Activated naive CD4-positive, alpha-beta T cell treated with anti-CD3 and anti-CD28 coated beads, Interleukin-2, amount 50 U/mL, for 24 hours (primary cell): ENCODE results near the gene HECTD3.
"Not testable (repeated sequence)": the region's sequence is repeated elsewhere in the genome, so short reads cannot be mapped to it uniquely, and the experiment has no call there.

Experiments
- H3K27ac Mint-ChIP-seq: one replicate; pipeline ENCODE4 v1.8.0; 2021; ENCODE audit warnings: mild to moderate bottlenecking, mixed read lengths
- H3K27me3 Mint-ChIP-seq: one replicate; pipeline ENCODE4 v1.8.0; 2021; ENCODE audit warnings: mixed read lengths
- H3K36me3 Mint-ChIP-seq: one replicate; pipeline ENCODE4 v1.8.0; 2021; ENCODE audit warnings: mixed read lengths
- H3K4me1 Mint-ChIP-seq: one replicate; pipeline ENCODE4 v1.8.0; 2021; ENCODE audit warnings: mixed read lengths
- H3K4me3 Mint-ChIP-seq: one replicate; pipeline ENCODE4 v1.8.0; 2021; ENCODE audit warnings: mild to moderate bottlenecking, mixed read lengths
- H3K9me3 Mint-ChIP-seq: one replicate; pipeline ENCODE4 v1.8.0; 2021; ENCODE audit warnings: mixed read lengths

HECTD3 gene

GRCh38 chr1:44973645-44974044, 37.5 kb downstream of the HECTD3 start:
- no peaks in the 10 kb centered on the region for H3K27me3 Mint-ChIP-seq

GRCh38 chr1:44970317-44970716, 40.8 kb downstream of the HECTD3 start:
- Mint-ChIP-seq H3K4me1 (peaks cover 7% of the 10 kb centered on the region), H3K27ac (no peak overlapping the region), H3K27me3 (no peaks in the 10 kb centered on the region), H3K4me3 (no peak overlapping the region), H3K36me3 (peaks cover 13% of the 10 kb centered on the region), H3K9me3 (no peaks in the 10 kb centered on the region)

More at GRCh38 chr1:44973645-44974044, 37.5 kb downstream of the HECTD3 start:
- no peak overlapping the region for H3K4me3 Mint-ChIP-seq
- peaks cover 33% of the 10 kb centered on the region for H3K36me3 Mint-ChIP-seq
- no peak overlapping the region for H3K27ac Mint-ChIP-seq
- peaks cover 18% of the 10 kb centered on the region for H3K4me1 Mint-ChIP-seq
- peaks cover 6% of the 10 kb centered on the region for H3K9me3 Mint-ChIP-seq

- H3K27me3 Mint-ChIP-seq, result no peaks in the 10 kb centered on the region
- H3K9me3 Mint-ChIP-seq, result no peaks in the 10 kb centered on the region
- H3K36me3 Mint-ChIP-seq, result peaks cover 12% of the 10 kb centered on the region
- H3K27ac Mint-ChIP-seq, result no peak overlapping the region
- H3K4me3 Mint-ChIP-seq, result no peak overlapping the region
- no peaks in the 10 kb centered on the region for H3K4me1 Mint-ChIP-seq
Measured at GRCh38 chr1:44964396-44964795, 46.7 kb downstream of the HECTD3 start.

- no peaks in the 10 kb centered on the region for H3K27me3 Mint-ChIP-seq
- H3K27ac Mint-ChIP-seq, result no peak overlapping the region
- H3K4me3 Mint-ChIP-seq, result no peak overlapping the region
- H3K36me3 Mint-ChIP-seq, result peaks cover 8% of the 10 kb centered on the region
- H3K9me3 Mint-ChIP-seq, result no peaks in the 10 kb centered on the region
- no peaks in the 10 kb centered on the region for H3K4me1 Mint-ChIP-seq
Measured at GRCh38 chr1:44962729-44963128, 48.4 kb downstream of the HECTD3 start.

- H3K27ac Mint-ChIP-seq, H3K4me3 Mint-ChIP-seq, H3K4me1 Mint-ChIP-seq, H3K27me3 Mint-ChIP-seq, H3K9me3 Mint-ChIP-seq: not testable (repeated sequence)
- H3K36me3 Mint-ChIP-seq, result peaks cover 10% of the 10 kb centered on the region
Measured at GRCh38 chr1:44962022-44962421, 49.1 kb downstream of the HECTD3 start.

GRCh38 chr1:44957566-44957965, 53.6 kb downstream of the HECTD3 start:
- H3K27me3 Mint-ChIP-seq, H3K4me1 Mint-ChIP-seq, H3K27ac Mint-ChIP-seq, H3K9me3 Mint-ChIP-seq, H3K4me3 Mint-ChIP-seq: not testable (repeated sequence)
- H3K36me3 Mint-ChIP-seq, result peaks cover 16% of the 10 kb centered on the region

GRCh38 chr1:44956077-44956476, 55.0 kb downstream of the HECTD3 start:
- H3K9me3 Mint-ChIP-seq, H3K27ac Mint-ChIP-seq, H3K27me3 Mint-ChIP-seq, H3K4me1 Mint-ChIP-seq, H3K4me3 Mint-ChIP-seq: not testable (repeated sequence)
- peaks cover 16% of the 10 kb centered on the region for H3K36me3 Mint-ChIP-seq
